ENCODE results near the gene MRPL4. TPM values are rescaled to one million over a fixed set of nuclear protein-coding genes. Genes with fewer than 3 reads are reported as not detected.

Gene MRPL4
- total and polyA plus RNA-seq, 2 experiments from 2014 or later = 92.0 to 171 TPM

GRCh38 chr19:10292789-10293636 lies 41.0 kb downstream of the MRPL4 start:
- Mint-ChIP-seq H3K27ac (no peak overlapping the region), H3K4me1 (peaks cover 32% of the 10 kb centered on the region), H3K36me3 (ENCODE audit: low read depth) (no peaks in the 10 kb centered on the region), H3K4me3 (peak overlapping the region; percentile 77), H3K27me3 (ENCODE audit: insufficient read depth, low read depth, poor library complexity) (peaks cover 95% of the 10 kb centered on the region), H3K9me3 (0 out of 3 replicates have a peak, but pooled peaks cover under 1% of the 10 kb centered on the region)
- Histone ChIP-seq H3K9me2 (ENCODE audit: insufficient read depth) (no peaks in the 10 kb centered on the region), H2AFZ (peak overlapping the region; percentile 83), H3K4me2 (peak overlapping the region; percentile 83), H3K27ac (ENCODE audit: low read depth) (no peak overlapping the region), H3F3A (replicated peaks; ENCODE audit: low read depth) (peaks cover 27% of the 10 kb centered on the region; the same call in 1 of the 2 replicates), H3K4me3 (peak overlapping the region; percentile 65), H3K27me3 (ENCODE audit: insufficient read depth) (peaks cover 100% of the 10 kb centered on the region), H3K79me2 (replicated peaks; ENCODE audit: insufficient read depth) (no peaks in the 10 kb centered on the region), H3K36me3 (ENCODE audit: insufficient read depth) (no peaks in the 10 kb centered on the region), H3K4me1 (ENCODE audit: insufficient read depth) (peaks cover 17% of the 10 kb centered on the region), H4K20me1 (replicated peaks; ENCODE audit: insufficient read depth) (no peaks in the 10 kb centered on the region; the same call in 1 of the 2 replicates)
- DNase-seq (ENCODE audit: low spot score) = peak; percentile 65
- peak; percentile 55 for TF ChIP-seq EZH2 (IDR thresholded peaks at IDR 0.05; ENCODE audit: low read depth, unreplicated experiment)
- no peak for TF ChIP-seq ZNF114 (CRISPR knock-in tag; IDR thresholded peaks at IDR 0.05)
- ATAC-seq = peak; percentile 0

DNA sequence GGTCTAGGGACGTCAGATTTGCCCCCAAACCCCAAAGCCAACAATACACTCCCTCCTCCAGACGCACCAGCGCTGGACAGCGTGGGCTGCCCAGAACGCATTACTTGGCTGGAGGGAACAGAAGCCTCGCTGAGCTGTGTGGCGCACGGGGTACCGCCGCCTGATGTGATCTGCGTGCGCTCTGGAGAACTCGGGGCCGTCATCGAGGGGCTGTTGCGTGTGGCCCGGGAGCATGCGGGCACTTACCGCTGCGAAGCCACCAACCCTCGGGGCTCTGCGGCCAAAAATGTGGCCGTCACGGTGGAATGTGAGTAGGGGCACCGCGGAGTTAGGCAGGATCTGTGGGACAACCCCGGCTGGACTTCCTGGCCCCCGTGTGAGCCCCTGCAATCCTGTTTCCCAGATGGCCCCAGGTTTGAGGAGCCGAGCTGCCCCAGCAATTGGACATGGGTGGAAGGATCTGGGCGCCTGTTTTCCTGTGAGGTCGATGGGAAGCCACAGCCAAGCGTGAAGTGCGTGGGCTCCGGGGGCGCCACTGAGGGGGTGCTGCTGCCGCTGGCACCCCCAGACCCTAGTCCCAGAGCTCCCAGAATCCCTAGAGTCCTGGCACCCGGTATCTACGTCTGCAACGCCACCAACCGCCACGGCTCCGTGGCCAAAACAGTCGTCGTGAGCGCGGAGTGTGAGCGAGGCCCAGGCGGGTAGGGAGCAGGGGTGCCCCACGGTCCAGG lies 41.8 kb downstream of the MRPL4 start:
- Histone ChIP-seq H3K4me3 (no peak overlapping the region), H3K36me3 (ENCODE audit: insufficient read depth) (no peaks in the 10 kb centered on the region), H3K4me2 (no peak overlapping the region), H3K79me2 (replicated peaks; ENCODE audit: insufficient read depth) (no peaks in the 10 kb centered on the region), H3F3A (replicated peaks; ENCODE audit: low read depth) (peaks cover 26% of the 10 kb centered on the region; the same call in 1 of the 2 replicates), H3K9me2 (ENCODE audit: insufficient read depth) (no peaks in the 10 kb centered on the region), H4K20me1 (replicated peaks; ENCODE audit: insufficient read depth) (no peaks in the 10 kb centered on the region), H3K27me3 (ENCODE audit: insufficient read depth) (peaks cover 93% of the 10 kb centered on the region), H3K27ac (ENCODE audit: low read depth) (no peak overlapping the region), H3K4me1 (ENCODE audit: insufficient read depth) (peaks cover 13% of the 10 kb centered on the region), H2AFZ (no peak overlapping the region)
- no peaks in the 10 kb centered on the region for H3K36me3 Mint-ChIP-seq (ENCODE audit: low read depth)
- no peak overlapping the region for H3K27ac Mint-ChIP-seq
- H3K27me3 Mint-ChIP-seq (ENCODE audit: insufficient read depth, low read depth, poor library complexity) = peaks cover 89% of the 10 kb centered on the region
- no peaks in the 10 kb centered on the region for H3K9me3 Mint-ChIP-seq
- H3K4me1 Mint-ChIP-seq = peaks cover 28% of the 10 kb centered on the region
- ATAC-seq = no peak
- no peak overlapping the region for H3K4me3 Mint-ChIP-seq
- DNase-seq (ENCODE audit: low spot score) = peak; percentile 41
- no peak for TF ChIP-seq JUNB (IDR thresholded peaks at IDR 0.05; ENCODE audit: unreplicated experiment)
- TF ChIP-seq REST (IDR thresholded peaks at IDR 0.05; ENCODE audit: unreplicated experiment) = no peak
- TF ChIP-seq STAT1 (IDR thresholded peaks at IDR 0.05; ENCODE audit: unreplicated experiment) = no peak
- no peak for TF ChIP-seq POLR2AphosphoS5 (IDR thresholded peaks at IDR 0.05; ENCODE audit: low read depth)
- TF ChIP-seq ZNF462 (CRISPR knock-in tag; IDR thresholded peaks at IDR 0.05) = no peak
- TF ChIP-seq NANOG (IDR thresholded peaks at IDR 0.05; ENCODE audit: borderline replicate concordance) = no peak
